ENCODE measurements around the gene TRABD2B. TPM values are rescaled to one million over a fixed set of nuclear protein-coding genes. Genes with fewer than 3 reads are reported as not detected.

Gene TRABD2B
- total and polyA plus RNA-seq, 2 of the 13 experiments (the other 11 are each of a cell fraction or from before 2014, with no cell fraction given), result 0.04 TPM; not detected in 1

- no peak for TF ChIP-seq ATRX (CRISPR knock-in tag; IDR thresholded peaks at IDR 0.05; ENCODE audit: borderline replicate concordance)
- TF ChIP-seq ZNF354B (CRISPR knock-in tag; IDR thresholded peaks at IDR 0.05), result no peak
- no peak for TF ChIP-seq PREB (CRISPR knock-in tag; IDR thresholded peaks at IDR 0.05)
- TF ChIP-seq TP53 (CRISPR knock-in tag; conservative IDR thresholded peaks at IDR 0.05), result no peak
- peak; percentile 73 for TF ChIP-seq ZNF644 (CRISPR knock-in tag; IDR thresholded peaks at IDR 0.05; ENCODE audit: low read depth)
- no peak; the same call in 1 of the 2 replicates for TF ChIP-seq ZNF142 (CRISPR knock-in tag; IDR thresholded peaks at IDR 0.05)
- no peak for TF ChIP-seq KDM4B (CRISPR knock-in tag; IDR thresholded peaks at IDR 0.05)
- no peak for TF ChIP-seq ELF1 (CRISPR knock-in tag; IDR thresholded peaks at IDR 0.05)
- TF ChIP-seq ZMYM3 (CRISPR knock-in tag; IDR thresholded peaks at IDR 0.05), result peak; percentile 92
- TF ChIP-seq NR0B2 (CRISPR knock-in tag; IDR thresholded peaks at IDR 0.05), result peak; percentile 25; the same call in 1 of the 2 replicates
- no peak for TF ChIP-seq SOX6 (IDR thresholded peaks at IDR 0.05)
- TF ChIP-seq SOX6 (CRISPR knock-in tag; IDR thresholded peaks at IDR 0.05), result peak; percentile 81
- TF ChIP-seq MIER2 (CRISPR knock-in tag; IDR thresholded peaks at IDR 0.05), result no peak
- no peak for TF ChIP-seq RBFOX2 (IDR thresholded peaks at IDR 0.05; ENCODE audit: low read depth, low read length)
- no peak for TF ChIP-seq THAP7 (CRISPR knock-in tag; IDR thresholded peaks at IDR 0.05)
- TF ChIP-seq SIX4 (CRISPR knock-in tag; IDR thresholded peaks at IDR 0.05), result no peak
- 0 out of 2 replicates have a peak, but pooled peaks have one; percentile 17 for TF ChIP-seq BRD4 (CRISPR knock-in tag; IDR thresholded peaks at IDR 0.05)
- no peak for TF ChIP-seq ZBTB8A (CRISPR knock-in tag; IDR thresholded peaks at IDR 0.05; ENCODE audit: borderline replicate concordance, low read depth)
- peak; percentile 72; the same call in 1 of the 2 replicates for TF ChIP-seq ZSCAN9 (CRISPR knock-in tag; IDR thresholded peaks at IDR 0.05; ENCODE audit: borderline replicate concordance)
- no peak for TF ChIP-seq ZNF574 (CRISPR knock-in tag; IDR thresholded peaks at IDR 0.05)
These were observed 78.8 kb downstream of the TRABD2B start (continued) for GRCh38 chr1:47918257-47918867.
